ENCODE measurements around the gene MTA3. TPM values are rescaled to one million over a fixed set of nuclear protein-coding genes. Genes with fewer than 3 reads are reported as not detected.

The MTA3 gene
- total and polyA plus RNA-seq, 9 of the 15 experiments (the other 6 are each of a cell fraction or from before 2014, with no cell fraction given) = 12.4 to 39.6 (median 23.5) TPM

- in situ Hi-C loops (cut with MboI) (no loop called here), intact Hi-C loops (cut with micrococcal nuclease) (no loop called here)
- H3K27ac ChIP-seq (ENCODE audit: extremely low read depth, low read depth, low read length) = no peak overlapping the region
- H3K9me1 ChIP-seq (ENCODE audit: control insufficient read depth, insufficient read depth, low read length) = no peaks in the 10 kb centered on the region
- no peaks in the 10 kb centered on the region for H3K79me2 ChIP-seq (ENCODE audit: control insufficient read depth, insufficient read depth, low read length)
- ATAC-seq (no peak), DNase-seq (ENCODE audit: extremely low read depth in 1 of 4, low spot score in 3 of 4) (no peak), FAIRE-seq (no peak)
- CTCF ChIA-PET (ENCODE audit: low intra/inter-chr PET ratio) = interaction anchor here (0.6 kb wide), 1 partner anchor 16 kb away, joined by 3 read pairs; no protein-coding TSS in a partner anchor
- no peaks in the 10 kb centered on the region for H3K9me3 ChIP-seq (replicated peaks; ENCODE audit: control insufficient read depth, insufficient read depth, low read depth, low read length)
- no peaks in the 10 kb centered on the region for H4K20me1 ChIP-seq (replicated peaks; ENCODE audit: control insufficient read depth, insufficient read depth, low read length)
- WGBS (ENCODE audit: insufficient coverage, low coverage, missing lambda C conversion rate) = 76% methylated on average over 4 of the region's 4 CpGs
- H2AFZ ChIP-seq (ENCODE audit: low read depth, low read length) = no peak overlapping the region
- no peaks in the 10 kb centered on the region for H3K36me3 ChIP-seq (ENCODE audit: control insufficient read depth, insufficient read depth, low read length)
- no peak for TF ChIP-seq MAZ (CRISPR knock-in tag; conservative IDR thresholded peaks at IDR 0.05 in 1 of 2, IDR thresholded peaks at IDR 0.05 in 1 of 2)
- no peak for TF ChIP-seq NEUROD1 (IDR thresholded peaks at IDR 0.05; ENCODE audit: borderline replicate concordance, low read depth, low read length, partially characterized antibody)
- no peak for TF ChIP-seq RBM22 (IDR thresholded peaks at IDR 0.05; ENCODE audit: low read depth, low read length, poor library complexity, severe bottlenecking)
- no peak for TF ChIP-seq ZSCAN32 (CRISPR knock-in tag; IDR thresholded peaks at IDR 0.05)
- no peak for TF ChIP-seq ASH1L (IDR thresholded peaks at IDR 0.05; ENCODE audit: borderline replicate concordance, low read depth, partially characterized antibody)
- no peak for TF ChIP-seq FOS (IDR thresholded peaks at IDR 0.05; ENCODE audit: extremely low read depth, insufficient read length)
- TF ChIP-seq NONO (IDR thresholded peaks at IDR 0.05; ENCODE audit: low read depth in 2 of 2, low read length in 1 of 2) = no peak
- TF ChIP-seq GTF2A2 (tag; IDR thresholded peaks at IDR 0.05) = no peak
- no peak for TF ChIP-seq TRIM25 (IDR thresholded peaks at IDR 0.05; ENCODE audit: borderline replicate concordance)
- TF ChIP-seq MCM2 (IDR thresholded peaks at IDR 0.05; ENCODE audit: low read depth) = no peak
- TF ChIP-seq, protein P1, sequence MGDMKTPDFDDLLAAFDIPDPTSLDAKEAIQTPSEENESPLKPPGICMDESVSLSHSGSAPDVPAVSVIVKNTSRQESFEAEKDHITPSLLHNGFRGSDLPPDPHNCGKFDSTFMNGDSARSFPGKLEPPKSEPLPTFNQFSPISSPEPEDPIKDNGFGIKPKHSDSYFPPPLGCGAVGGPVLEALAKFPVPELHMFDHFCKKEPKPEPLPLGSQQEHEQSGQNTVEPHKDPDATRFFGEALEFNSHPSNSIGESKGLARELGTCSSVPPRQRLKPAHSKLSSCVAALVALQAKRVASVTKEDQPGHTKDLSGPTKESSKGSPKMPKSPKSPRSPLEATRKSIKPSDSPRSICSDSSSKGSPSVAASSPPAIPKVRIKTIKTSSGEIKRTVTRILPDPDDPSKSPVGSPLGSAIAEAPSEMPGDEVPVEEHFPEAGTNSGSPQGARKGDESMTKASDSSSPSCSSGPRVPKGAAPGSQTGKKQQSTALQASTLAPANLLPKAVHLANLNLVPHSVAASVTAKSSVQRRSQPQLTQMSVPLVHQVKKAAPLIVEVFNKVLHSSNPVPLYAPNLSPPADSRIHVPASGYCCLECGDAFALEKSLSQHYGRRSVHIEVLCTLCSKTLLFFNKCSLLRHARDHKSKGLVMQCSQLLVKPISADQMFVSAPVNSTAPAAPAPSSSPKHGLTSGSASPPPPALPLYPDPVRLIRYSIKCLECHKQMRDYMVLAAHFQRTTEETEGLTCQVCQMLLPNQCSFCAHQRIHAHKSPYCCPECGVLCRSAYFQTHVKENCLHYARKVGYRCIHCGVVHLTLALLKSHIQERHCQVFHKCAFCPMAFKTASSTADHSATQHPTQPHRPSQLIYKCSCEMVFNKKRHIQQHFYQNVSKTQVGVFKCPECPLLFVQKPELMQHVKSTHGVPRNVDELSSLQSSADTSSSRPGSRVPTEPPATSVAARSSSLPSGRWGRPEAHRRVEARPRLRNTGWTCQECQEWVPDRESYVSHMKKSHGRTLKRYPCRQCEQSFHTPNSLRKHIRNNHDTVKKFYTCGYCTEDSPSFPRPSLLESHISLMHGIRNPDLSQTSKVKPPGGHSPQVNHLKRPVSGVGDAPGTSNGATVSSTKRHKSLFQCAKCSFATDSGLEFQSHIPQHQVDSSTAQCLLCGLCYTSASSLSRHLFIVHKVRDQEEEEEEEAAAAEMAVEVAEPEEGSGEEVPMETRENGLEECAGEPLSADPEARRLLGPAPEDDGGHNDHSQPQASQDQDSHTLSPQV (IDR thresholded peaks at IDR 0.05) = no peak
- TF ChIP-seq, protein P2, sequence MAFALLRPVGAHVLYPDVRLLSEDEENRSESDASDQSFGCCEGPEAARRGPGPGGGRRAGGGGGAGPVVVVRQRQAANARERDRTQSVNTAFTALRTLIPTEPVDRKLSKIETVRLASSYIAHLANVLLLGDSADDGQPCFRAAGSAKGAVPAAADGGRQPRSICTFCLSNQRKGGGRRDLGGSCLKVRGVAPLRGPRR (CRISPR knock-in tag; IDR thresholded peaks at IDR 0.05) = no peak
- TF ChIP-seq, protein P3, sequence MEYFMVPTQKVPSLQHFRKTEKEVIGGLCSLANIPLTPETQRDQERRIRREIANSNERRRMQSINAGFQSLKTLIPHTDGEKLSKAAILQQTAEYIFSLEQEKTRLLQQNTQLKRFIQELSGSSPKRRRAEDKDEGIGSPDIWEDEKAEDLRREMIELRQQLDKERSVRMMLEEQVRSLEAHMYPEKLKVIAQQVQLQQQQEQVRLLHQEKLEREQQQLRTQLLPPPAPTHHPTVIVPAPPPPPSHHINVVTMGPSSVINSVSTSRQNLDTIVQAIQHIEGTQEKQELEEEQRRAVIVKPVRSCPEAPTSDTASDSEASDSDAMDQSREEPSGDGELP (CRISPR knock-in tag; IDR thresholded peaks at IDR 0.05; ENCODE audit: borderline replicate concordance) = no peak
- no peak for TF ChIP-seq CBX8 (IDR thresholded peaks at IDR 0.05; ENCODE audit: borderline replicate concordance, extremely low read depth, low read depth, low read length, poor library complexity, severe bottlenecking)
- no peak overlapping the region for H3K4me2 ChIP-seq (ENCODE audit: insufficient read depth, low read length)
- no TSS peak for BruUV-seq (replicated peaks)
- no peak overlapping the region for H3K4me3 ChIP-seq
- POLR2A ChIA-PET = interaction anchor here (1.1 kb wide), 2 partner anchors 16 to 19 kb away, joined by 3 to 6 read pairs; no protein-coding TSS in a partner anchor
- H3K4me1 ChIP-seq (replicated peaks in 1 of 2; ENCODE audit: control insufficient read depth in 2 of 2, insufficient read depth in 2 of 2, low read length in 2 of 2) = no peaks in the 10 kb centered on the region
- no peaks in the 10 kb centered on the region for H3K27me3 ChIP-seq (ENCODE audit: control insufficient read depth in 2 of 2, insufficient read depth in 2 of 2, low read length in 2 of 2)
- H3K9ac ChIP-seq (ENCODE audit: insufficient read depth in 1 of 2, low read depth in 2 of 2, low read length in 2 of 2) = no peak overlapping the region
These were observed 19.2 kb downstream of the MTA3 start for GRCh38 chr2:42587526-42588117.

Measured in K562 (cell line).